Measurements from ENCODE around the gene SEC61B. TPM values are rescaled to one million over a fixed set of nuclear protein-coding genes. Genes with fewer than 3 reads are reported as not detected.
A peak's percentile ranks its signal among the peaks of the same experiment; 100 is the strongest.

SEC61B gene
- total RNA-seq, 1 experiment from 2014 or later = 167 TPM

DNA sequence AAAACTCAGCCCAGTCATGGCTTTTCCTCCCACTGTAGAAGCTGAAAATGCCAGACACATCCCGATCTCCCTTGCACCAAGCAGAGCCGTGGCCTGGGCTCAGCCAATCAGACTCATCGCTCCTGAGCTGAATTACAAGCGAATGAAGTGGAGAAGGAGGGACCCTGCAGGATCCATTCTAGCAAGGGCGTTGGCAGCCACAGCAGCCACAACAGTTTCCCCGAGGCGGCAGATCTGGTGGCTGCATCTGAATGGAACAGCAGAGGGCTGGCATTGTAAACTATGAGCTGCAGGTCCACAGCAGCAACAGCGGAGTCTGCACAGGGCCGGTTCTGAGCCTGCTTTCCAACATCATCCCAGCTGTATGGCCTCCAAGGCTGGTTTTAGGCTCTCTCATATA, 24.1 kb upstream of the SEC61B start:
- Mint-ChIP-seq H3K27ac (no peak overlapping the region), H3K36me3 (no peaks in the 10 kb centered on the region), H3K27me3 (ENCODE audit: low read depth) (no peaks in the 10 kb centered on the region), H3K9me3 (no peaks in the 10 kb centered on the region), H3K4me1 (peaks cover 9% of the 10 kb centered on the region; the same call in 1 of the 2 replicates), H3K4me3 (no peak overlapping the region)
- CTCF ChIA-PET = interaction anchor here (0.6 to 2.6 kb wide), 10 partner anchors 8 to 825 kb away, joined by 3 to 33 read pairs (median 4); partner anchors contain the start of genes ALG2 and SEC61B
- POLR2A ChIA-PET = interaction anchor here (0.5 kb wide), 1 partner anchor 29 kb away, joined by 3 read pairs; no protein-coding TSS in a partner anchor
- TF ChIP-seq SP1 (CRISPR knock-in tag; conservative IDR thresholded peaks at IDR 0.05) = no peak
- no peak for TF ChIP-seq NFE2L1 (CRISPR knock-in tag; IDR thresholded peaks at IDR 0.05)
- peak; percentile 16 for DNase-seq (ENCODE audit: low spot score)
- peak; percentile 87 for ATAC-seq

DNA sequence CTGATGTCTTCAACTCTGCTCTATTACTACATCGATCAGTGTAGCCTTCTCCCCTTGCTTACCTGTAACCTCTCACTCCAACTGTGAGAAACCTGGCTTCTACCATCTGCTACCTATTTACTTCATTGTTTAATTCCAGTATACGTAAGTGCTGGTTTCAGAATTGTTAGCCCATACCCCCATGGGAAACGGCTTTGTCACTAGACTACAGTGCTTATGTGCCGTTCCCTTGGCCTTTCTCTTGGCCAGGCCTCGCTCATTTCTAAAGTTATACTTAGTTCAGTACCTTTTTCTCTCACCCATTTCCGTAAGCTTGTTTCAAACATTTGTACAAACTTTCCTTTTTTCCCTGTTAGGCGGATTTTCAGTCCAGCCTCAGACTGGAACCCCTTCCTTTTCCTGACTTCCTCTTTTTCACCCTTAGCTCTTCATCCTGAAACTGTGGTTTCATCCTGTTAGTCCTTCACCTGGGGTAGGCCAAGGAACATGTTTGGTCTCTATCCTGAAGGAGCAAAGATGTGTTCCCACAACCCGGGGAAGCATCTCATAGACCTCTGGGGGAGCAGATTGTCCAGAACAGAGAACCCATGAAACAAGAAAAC, 22.0 kb upstream of the SEC61B start:
- Mint-ChIP-seq H3K27me3 (ENCODE audit: low read depth) (no peaks in the 10 kb centered on the region), H3K9me3 (no peaks in the 10 kb centered on the region), H3K36me3 (no peaks in the 10 kb centered on the region), H3K4me3 (no peak overlapping the region), H3K4me1 (peaks cover 9% of the 10 kb centered on the region; the same call in 1 of the 2 replicates), H3K27ac (no peak overlapping the region)
- no peak for DNase-seq (ENCODE audit: low spot score)
- ChIA-PET POLR2A (no interaction called here), CTCF (interaction anchor here (1.5 kb wide), 1 partner anchor 32 kb away, joined by 6 read pairs; no protein-coding TSS in a partner anchor)
- no peak for ATAC-seq
- TF ChIP-seq, protein P1, sequence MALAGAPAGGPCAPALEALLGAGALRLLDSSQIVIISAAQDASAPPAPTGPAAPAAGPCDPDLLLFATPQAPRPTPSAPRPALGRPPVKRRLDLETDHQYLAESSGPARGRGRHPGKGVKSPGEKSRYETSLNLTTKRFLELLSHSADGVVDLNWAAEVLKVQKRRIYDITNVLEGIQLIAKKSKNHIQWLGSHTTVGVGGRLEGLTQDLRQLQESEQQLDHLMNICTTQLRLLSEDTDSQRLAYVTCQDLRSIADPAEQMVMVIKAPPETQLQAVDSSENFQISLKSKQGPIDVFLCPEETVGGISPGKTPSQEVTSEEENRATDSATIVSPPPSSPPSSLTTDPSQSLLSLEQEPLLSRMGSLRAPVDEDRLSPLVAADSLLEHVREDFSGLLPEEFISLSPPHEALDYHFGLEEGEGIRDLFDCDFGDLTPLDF (CRISPR knock-in tag; IDR thresholded peaks at IDR 0.05) = no peak
- TF ChIP-seq CBFB (CRISPR knock-in tag; IDR thresholded peaks at IDR 0.05; ENCODE audit: low read depth) = no peak
- no peak for TF ChIP-seq FOXJ3 (CRISPR knock-in tag; IDR thresholded peaks at IDR 0.05; ENCODE audit: borderline replicate concordance)
- TF ChIP-seq TCF7 (CRISPR knock-in tag; IDR thresholded peaks at IDR 0.05; ENCODE audit: low read depth) = no peak
- TF ChIP-seq ZNF423 (CRISPR knock-in tag; IDR thresholded peaks at IDR 0.05) = no peak
- TF ChIP-seq, protein P2, sequence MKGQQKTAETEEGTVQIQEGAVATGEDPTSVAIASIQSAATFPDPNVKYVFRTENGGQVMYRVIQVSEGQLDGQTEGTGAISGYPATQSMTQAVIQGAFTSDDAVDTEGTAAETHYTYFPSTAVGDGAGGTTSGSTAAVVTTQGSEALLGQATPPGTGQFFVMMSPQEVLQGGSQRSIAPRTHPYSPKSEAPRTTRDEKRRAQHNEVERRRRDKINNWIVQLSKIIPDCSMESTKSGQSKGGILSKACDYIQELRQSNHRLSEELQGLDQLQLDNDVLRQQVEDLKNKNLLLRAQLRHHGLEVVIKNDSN (CRISPR knock-in tag; IDR thresholded peaks at IDR 0.05) = no peak
- TF ChIP-seq ATF1 (CRISPR knock-in tag; IDR thresholded peaks at IDR 0.05) = no peak
- TF ChIP-seq ESRRA (CRISPR knock-in tag; IDR thresholded peaks at IDR 0.05; ENCODE audit: borderline replicate concordance) = no peak
- no peak for TF ChIP-seq FOXP1 (CRISPR knock-in tag; IDR thresholded peaks at IDR 0.05; ENCODE audit: borderline replicate concordance)
- no peak for TF ChIP-seq NFATC4 (CRISPR knock-in tag; IDR thresholded peaks at IDR 0.05)
- TF ChIP-seq, protein P3, sequence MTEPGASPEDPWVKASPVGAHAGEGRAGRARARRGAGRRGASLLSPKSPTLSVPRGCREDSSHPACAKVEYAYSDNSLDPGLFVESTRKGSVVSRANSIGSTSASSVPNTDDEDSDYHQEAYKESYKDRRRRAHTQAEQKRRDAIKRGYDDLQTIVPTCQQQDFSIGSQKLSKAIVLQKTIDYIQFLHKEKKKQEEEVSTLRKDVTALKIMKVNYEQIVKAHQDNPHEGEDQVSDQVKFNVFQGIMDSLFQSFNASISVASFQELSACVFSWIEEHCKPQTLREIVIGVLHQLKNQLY (CRISPR knock-in tag; IDR thresholded peaks at IDR 0.05) = no peak
- TF ChIP-seq, protein P4, sequence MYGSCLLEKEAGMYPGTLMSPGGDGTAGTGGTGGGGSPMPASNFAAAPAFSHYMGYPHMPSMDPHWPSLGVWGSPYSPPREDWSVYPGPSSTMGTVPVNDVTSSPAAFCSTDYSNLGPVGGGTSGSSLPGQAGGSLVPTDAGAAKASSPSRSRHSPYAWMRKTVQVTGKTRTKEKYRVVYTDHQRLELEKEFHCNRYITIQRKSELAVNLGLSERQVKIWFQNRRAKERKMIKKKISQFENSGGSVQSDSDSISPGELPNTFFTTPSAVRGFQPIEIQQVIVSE (CRISPR knock-in tag; IDR thresholded peaks at IDR 0.05; ENCODE audit: borderline replicate concordance) = no peak
- TF ChIP-seq OVOL2 (CRISPR knock-in tag; IDR thresholded peaks at IDR 0.05; ENCODE audit: borderline replicate concordance) = no peak
- TF ChIP-seq GRHL2 (CRISPR knock-in tag; IDR thresholded peaks at IDR 0.05; ENCODE audit: insufficient replicate concordance, severe bottlenecking) = no peak
- TF ChIP-seq HMGA2 (CRISPR knock-in tag; IDR thresholded peaks at IDR 0.05) = no peak
- TF ChIP-seq SP1 (CRISPR knock-in tag; conservative IDR thresholded peaks at IDR 0.05) = no peak
- no peak for TF ChIP-seq GABPB1 (CRISPR knock-in tag; IDR thresholded peaks at IDR 0.05)

DNA sequence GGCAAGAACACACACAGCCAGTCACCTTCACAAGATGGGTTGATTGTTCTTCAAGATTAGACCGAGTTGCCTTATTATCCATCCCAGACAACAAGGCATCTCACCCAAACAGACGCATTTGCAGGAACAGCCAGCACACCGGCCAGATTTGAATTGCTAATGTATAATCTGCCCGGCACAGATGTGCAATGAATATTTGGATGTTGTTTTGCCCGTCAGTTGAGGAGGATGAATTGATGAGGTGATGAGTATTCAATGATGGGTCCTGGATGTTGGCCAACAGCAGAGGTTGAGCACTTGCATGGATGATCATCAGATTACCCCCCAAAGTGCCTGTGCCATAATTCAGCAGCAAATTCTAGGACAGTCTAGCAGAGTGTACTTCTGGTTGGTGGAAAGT, 20.5 kb upstream of the SEC61B start:
- ChIA-PET POLR2A (interaction anchor here (0.9 kb wide), 1 partner anchor 20 kb away, joined by 3 read pairs; the partner anchor contains the start of genes ALG2 and SEC61B), CTCF (interaction anchor here (2.0 kb wide), 1 partner anchor 17 kb away, joined by 15 read pairs; no protein-coding TSS in a partner anchor)
- TF ChIP-seq NR3C1 (CRISPR knock-in tag; conservative IDR thresholded peaks at IDR 0.05; ENCODE audit: low read depth) = no peak
- TF ChIP-seq CBFB (CRISPR knock-in tag; IDR thresholded peaks at IDR 0.05; ENCODE audit: low read depth) = no peak
- H3K27me3 Mint-ChIP-seq (ENCODE audit: low read depth) = no peaks in the 10 kb centered on the region
- peaks cover 7% of the 10 kb centered on the region; the same call in 1 of the 2 replicates for H3K4me1 Mint-ChIP-seq
- ATAC-seq = no peak
- H3K9me3 Mint-ChIP-seq = no peaks in the 10 kb centered on the region
- no peak overlapping the region for H3K27ac Mint-ChIP-seq
- DNase-seq (ENCODE audit: low spot score) = no peak
- no peak overlapping the region for H3K4me3 Mint-ChIP-seq
- H3K36me3 Mint-ChIP-seq = no peaks in the 10 kb centered on the region

Measured in WTC11 (cell line).